Caco-2 (cell line): ENCODE data around the gene JUN. TPM values are rescaled to one million over a fixed set of nuclear protein-coding genes. Genes with fewer than 3 reads are reported as not detected.

ENCODE experiments used
- BruUV-seq: library from RNA; stranded (reverse); fragments of 400-500 nt; replicated peaks from 2 replicates; lab custom pipeline; 2021; lab: Mats Ljungman, UMichigan
- CTCF ChIA-PET: fragments of 300-600 bp; sonication (Branson Sonifier 250); formaldehyde crosslinking; loops from one replicate; lab custom pipeline; 2022; ENCODE audit warnings: antibody characterized with exemption; lab: Charles Lee
- POLR2A ChIA-PET: fragments of 300-600 bp; sonication (Branson Sonifier 250); formaldehyde crosslinking; loops from one replicate; lab custom pipeline; 2022; ENCODE audit warnings: antibody characterized with exemption; lab: Charles Lee
- DNase-seq, 2 experiments: peaks; one replicate each; pipeline versions ENCODE4 v3.0.0 to v3.0.0-alpha.2; 2020 to 2022
- H3K27me3 ChIP-seq: replicated peaks from 2 replicates; pipeline ENCODE4 v1.6.0; 2011; ENCODE audit warnings: low read length; ENCODE audit not compliant: control insufficient read depth, insufficient read depth
- H3K36me3 ChIP-seq: 2 replicates; pipeline ENCODE4 v1.5.1; 2011; ENCODE audit warnings: low read length; ENCODE audit not compliant: control insufficient read depth, insufficient read depth
- H3K4me1 ChIP-seq: fragments of 250-450 bp; sonication (Bioruptor Pico); 2 replicates; pipeline ENCODE4 v1.5.1; 2020; ENCODE audit warnings: mild to moderate bottlenecking
- H3K4me3 ChIP-seq: 2 replicates; pipeline ENCODE4 v1.5.1; 2011; ENCODE audit warnings: low read depth, mild to moderate bottlenecking, control low read depth, low read length
- H3K9me3 ChIP-seq: fragments of 250-450 bp; sonication (Bioruptor Pico); 2 replicates; pipeline ENCODE4 v1.5.1; 2020; ENCODE audit warnings: mild to moderate bottlenecking, moderate library complexity
- H3K27ac Mint-ChIP-seq: one replicate; pipeline ENCODE4 v1.8.0; 2022; ENCODE audit warnings: mixed read lengths; ENCODE audit not compliant: unreplicated experiment
- H3K27me3 Mint-ChIP-seq: one replicate; pipeline ENCODE4 v1.8.0; 2022; ENCODE audit warnings: mixed read lengths; ENCODE audit not compliant: insufficient read depth, unreplicated experiment
- H3K36me3 Mint-ChIP-seq: one replicate; pipeline ENCODE4 v1.8.0; 2022; ENCODE audit warnings: mild to moderate bottlenecking, mixed read lengths; ENCODE audit not compliant: insufficient read depth, unreplicated experiment
- H3K4me1 Mint-ChIP-seq: one replicate; pipeline ENCODE4 v1.8.0; 2022; ENCODE audit warnings: low read depth, mixed read lengths; ENCODE audit not compliant: unreplicated experiment
- H3K4me3 Mint-ChIP-seq: one replicate; pipeline ENCODE4 v1.8.0; 2022; ENCODE audit warnings: mild to moderate bottlenecking, moderate library complexity, mixed read lengths; ENCODE audit not compliant: unreplicated experiment
- H3K9me3 Mint-ChIP-seq: one replicate; pipeline ENCODE4 v1.8.0; 2022; ENCODE audit warnings: mixed read lengths; ENCODE audit not compliant: unreplicated experiment
- intact Hi-C: fragments of 100-400 bp; cut with micrococcal nuclease; formaldehyde crosslinking; loops from one replicate; pipeline ENCODE4 v1.10.0; 2022; ENCODE audit not compliant: unreplicated experiment
- total RNA-seq: library from RNA; stranded (reverse); gene quantifications from 2 replicates; pipeline ENCODE4 v1.2.3, GENCODE V29; 2022
- TF ChIP-seq, protein P1 (sequence below), 2 experiments: fragments of 200-600 bp in 1 of 2; IDR thresholded peaks; 1 replicate in 1 of 2; 2 replicates in 1 of 2; pipeline versions ENCODE4 v1.5.1 to v1.8.0; 2011 to 2022; ENCODE audit warnings: antibody characterized with exemption in 1 of 2, control low read depth in 1 of 2, inconsistent platforms in 1 of 2, low read depth in 1 of 2, low read length in 1 of 2, mild to moderate bottlenecking in 1 of 2, moderate library complexity in 1 of 2; ENCODE audit not compliant: insufficient read depth in 1 of 2, severe bottlenecking in 1 of 2, unreplicated experiment in 1 of 2

The JUN gene
- total RNA-seq, 1 experiment from 2014 or later, result 25.7 TPM

DNA sequence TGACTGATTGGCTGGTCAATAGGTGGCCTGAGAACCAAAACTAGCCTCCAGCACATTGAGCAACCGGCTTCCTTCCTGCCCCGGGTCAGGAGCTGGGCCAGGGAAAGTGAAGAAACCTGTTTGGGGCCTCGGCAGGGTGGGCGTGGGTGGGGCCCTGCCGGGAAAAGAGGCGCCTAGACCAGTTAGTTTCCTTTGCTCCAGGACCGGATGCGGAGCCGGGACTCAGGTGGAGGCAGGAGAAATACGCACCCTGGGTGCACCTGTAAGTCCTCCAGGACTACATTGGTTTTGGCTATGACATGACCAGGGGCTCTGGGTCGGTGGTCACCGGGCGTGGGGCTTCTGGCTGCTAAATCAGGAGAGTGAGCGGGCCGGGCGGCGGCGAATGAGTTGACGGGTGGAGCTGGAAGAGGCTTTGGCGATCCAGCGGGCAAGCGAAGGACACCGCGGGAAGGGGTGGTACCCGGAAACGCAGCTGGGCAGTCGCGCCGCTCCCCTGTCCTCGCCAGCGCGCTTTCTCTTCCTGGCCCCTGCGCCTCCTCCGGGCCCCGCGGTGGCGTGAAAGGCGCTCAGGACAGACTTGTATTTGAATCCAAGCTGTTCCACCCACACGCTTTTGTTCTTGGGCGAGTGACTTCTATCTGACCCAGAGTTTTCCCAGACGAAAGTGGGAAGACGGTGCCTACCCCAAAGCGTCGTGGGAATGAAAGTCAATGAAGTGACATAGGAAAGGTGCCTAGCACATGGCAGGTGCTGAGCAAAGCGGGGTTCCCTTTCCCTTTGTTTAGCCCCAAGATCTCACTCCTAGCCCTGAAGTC, 30.6 kb upstream of the JUN start:
- peak; percentile 58 to 72 for DNase-seq
- Histone ChIP-seq H3K9me3 (no peaks in the 10 kb centered on the region), H3K4me3 (peak overlapping the region; percentile 55), H3K27me3 (no peaks in the 10 kb centered on the region), H3K4me1 (peaks cover 22% of the 10 kb centered on the region), H3K36me3 (no peaks in the 10 kb centered on the region)
- POLR2A ChIA-PET, result interaction anchor here (1.1 kb wide), 1 partner anchor 26 kb away, joined by 8 read pairs; no protein-coding TSS in a partner anchor
- BruUV-seq, result no TSS peak
- Mint-ChIP-seq H3K27ac (peak overlapping the region; percentile 73), H3K9me3 (peaks cover 9% of the 10 kb centered on the region), H3K4me1 (peaks cover 9% of the 10 kb centered on the region), H3K27me3 (no peaks in the 10 kb centered on the region), H3K36me3 (peaks cover 13% of the 10 kb centered on the region), H3K4me3 (peak overlapping the region; percentile 77)
- TF ChIP-seq, protein P1, sequence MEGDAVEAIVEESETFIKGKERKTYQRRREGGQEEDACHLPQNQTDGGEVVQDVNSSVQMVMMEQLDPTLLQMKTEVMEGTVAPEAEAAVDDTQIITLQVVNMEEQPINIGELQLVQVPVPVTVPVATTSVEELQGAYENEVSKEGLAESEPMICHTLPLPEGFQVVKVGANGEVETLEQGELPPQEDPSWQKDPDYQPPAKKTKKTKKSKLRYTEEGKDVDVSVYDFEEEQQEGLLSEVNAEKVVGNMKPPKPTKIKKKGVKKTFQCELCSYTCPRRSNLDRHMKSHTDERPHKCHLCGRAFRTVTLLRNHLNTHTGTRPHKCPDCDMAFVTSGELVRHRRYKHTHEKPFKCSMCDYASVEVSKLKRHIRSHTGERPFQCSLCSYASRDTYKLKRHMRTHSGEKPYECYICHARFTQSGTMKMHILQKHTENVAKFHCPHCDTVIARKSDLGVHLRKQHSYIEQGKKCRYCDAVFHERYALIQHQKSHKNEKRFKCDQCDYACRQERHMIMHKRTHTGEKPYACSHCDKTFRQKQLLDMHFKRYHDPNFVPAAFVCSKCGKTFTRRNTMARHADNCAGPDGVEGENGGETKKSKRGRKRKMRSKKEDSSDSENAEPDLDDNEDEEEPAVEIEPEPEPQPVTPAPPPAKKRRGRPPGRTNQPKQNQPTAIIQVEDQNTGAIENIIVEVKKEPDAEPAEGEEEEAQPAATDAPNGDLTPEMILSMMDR (IDR thresholded peaks at IDR 0.05; ENCODE audit: insufficient read depth in 1 of 2, low read depth in 1 of 2, low read length in 1 of 2, severe bottlenecking in 1 of 2, unreplicated experiment in 1 of 2), result no peak
- CTCF ChIA-PET, result interaction anchor here (0.9 kb wide), 1 partner anchor 945 kb away, joined by 3 read pairs; no protein-coding TSS in a partner anchor
- intact Hi-C loops, result loop anchor here (1.0 to 5.0 kb wide), 5 partner anchors 30 to 89 kb away; partner anchors contain the start of gene JUN

DNA sequence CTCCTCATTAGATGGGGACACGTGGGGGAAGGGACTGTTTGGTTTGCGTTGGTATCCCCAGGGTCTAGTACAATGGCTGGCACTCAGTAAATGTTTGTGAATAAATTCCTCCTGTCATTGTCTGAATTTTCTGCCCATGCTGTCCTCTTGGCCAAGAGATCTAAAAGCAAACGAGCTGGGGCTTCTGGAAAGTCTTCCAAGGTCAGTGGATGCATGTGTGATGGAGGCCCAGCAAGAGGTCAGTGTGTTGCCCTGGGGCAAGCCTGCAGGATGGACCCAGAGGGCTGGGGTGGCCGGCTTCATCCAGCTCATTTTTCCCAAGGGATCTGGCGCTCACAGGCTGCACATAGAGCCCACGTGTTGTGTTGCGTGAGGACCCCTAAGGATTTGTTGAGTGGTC, 30.0 kb upstream of the JUN start:
- TF ChIP-seq, protein P1 (IDR thresholded peaks at IDR 0.05; ENCODE audit: insufficient read depth in 1 of 2, low read depth in 1 of 2, low read length in 1 of 2, severe bottlenecking in 1 of 2, unreplicated experiment in 1 of 2), result no peak
- intact Hi-C loops, result loop anchor here (2.0 kb wide), 1 partner anchor 85 kb away; no protein-coding TSS in a partner anchor
- BruUV-seq, result no TSS peak
- POLR2A ChIA-PET, result interaction anchor here (1.1 kb wide), 1 partner anchor 27 kb away, joined by 8 read pairs; no protein-coding TSS in a partner anchor
- no peaks in the 10 kb centered on the region for H3K27me3 Mint-ChIP-seq
- H3K27ac Mint-ChIP-seq, result no peak overlapping the region
- peaks cover 13% of the 10 kb centered on the region for H3K36me3 Mint-ChIP-seq
- peak overlapping the region; percentile 55 for H3K4me3 ChIP-seq
- peaks cover 14% of the 10 kb centered on the region for H3K4me1 Mint-ChIP-seq
- CTCF ChIA-PET, result no interaction called here
- H3K9me3 ChIP-seq, result no peaks in the 10 kb centered on the region
- H3K9me3 Mint-ChIP-seq, result peaks cover 9% of the 10 kb centered on the region
- peaks cover 27% of the 10 kb centered on the region for H3K4me1 ChIP-seq
- peak in 1 of 2 experiments; percentile 15 for DNase-seq
- no peaks in the 10 kb centered on the region for H3K27me3 ChIP-seq
- H3K4me3 Mint-ChIP-seq, result peak overlapping the region; percentile 77
- H3K36me3 ChIP-seq, result no peaks in the 10 kb centered on the region

DNA sequence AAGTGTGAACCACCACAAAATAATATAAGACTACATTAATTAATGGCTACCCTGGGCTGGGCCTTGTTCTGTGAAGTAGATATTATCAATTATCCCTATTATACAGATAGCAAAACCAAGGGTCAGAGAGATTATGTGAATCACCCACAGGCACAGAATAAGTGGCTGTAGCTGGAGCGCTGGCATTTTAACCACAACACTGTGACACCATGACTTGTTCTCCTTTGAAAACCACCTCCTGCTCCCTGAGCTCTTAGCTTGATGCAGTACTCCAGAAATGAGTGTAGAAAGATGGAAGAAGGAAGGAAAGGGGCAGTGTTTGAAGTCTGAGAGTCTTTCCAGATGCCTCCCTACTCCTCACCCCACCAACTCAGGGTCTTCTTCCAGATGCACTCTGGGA, 29.5 kb upstream of the JUN start:
- peaks cover 14% of the 10 kb centered on the region for H3K4me1 Mint-ChIP-seq
- ChIA-PET CTCF (no interaction called here), POLR2A (no interaction called here)
- H3K4me3 Mint-ChIP-seq, result no peak overlapping the region
- Histone ChIP-seq H3K9me3 (no peaks in the 10 kb centered on the region), H3K27me3 (no peaks in the 10 kb centered on the region), H3K4me3 (no peak overlapping the region), H3K36me3 (no peaks in the 10 kb centered on the region), H3K4me1 (peaks cover 27% of the 10 kb centered on the region)
- DNase-seq, result no peak
- no peaks in the 10 kb centered on the region for H3K27me3 Mint-ChIP-seq
- no TSS peak for BruUV-seq
- peaks cover 13% of the 10 kb centered on the region for H3K36me3 Mint-ChIP-seq
- TF ChIP-seq, protein P1 (IDR thresholded peaks at IDR 0.05; ENCODE audit: insufficient read depth in 1 of 2, low read depth in 1 of 2, low read length in 1 of 2, severe bottlenecking in 1 of 2, unreplicated experiment in 1 of 2), result no peak
- H3K9me3 Mint-ChIP-seq, result peaks cover 9% of the 10 kb centered on the region
- intact Hi-C loops, result no loop called here
- H3K27ac Mint-ChIP-seq, result no peak overlapping the region
